A673 (cell line): ENCODE data around the gene KRT38. TPM values are rescaled to one million over a fixed set of nuclear protein-coding genes. Genes with fewer than 3 reads are reported as not detected.

ENCODE experiments used
- BruUV-seq: library from RNA; stranded (reverse); fragments of 400-500 nt; replicated peaks from 2 replicates; lab custom pipeline; 2021; lab: Mats Ljungman, UMichigan
- CTCF ChIA-PET: fragments of 300-600 bp; sonication (Branson Sonifier 250); formaldehyde crosslinking; loops from one replicate; lab custom pipeline; 2022; ENCODE audit warnings: antibody characterized with exemption; lab: Charles Lee
- POLR2A ChIA-PET: fragments of 300-600 bp; sonication (Branson Sonifier 250); formaldehyde crosslinking; loops from one replicate; lab custom pipeline; 2022; ENCODE audit warnings: antibody characterized with exemption; ENCODE audit not compliant: low non-redundant PET; lab: Charles Lee
- DNase-seq: peaks from one replicate; pipeline ENCODE4 v3.0.0-alpha.2; 2015; ENCODE audit warnings: low spot score
- H3K27ac ChIP-seq: fragments of 200-600 bp; sonication (generic); 2 replicates; pipeline ENCODE4 v1.5.1; 2016; ENCODE audit warnings: mixed run types, low read depth, mild to moderate bottlenecking, mixed read lengths, antibody characterized with exemption, low read length; ENCODE audit not compliant: poor library complexity, severe bottlenecking
- H3K27me3 ChIP-seq: fragments of 200-600 bp; sonication (generic); replicated peaks from 2 replicates; pipeline ENCODE4 v1.6.1; 2017; ENCODE audit warnings: mixed run types, low read depth, mild to moderate bottlenecking, mixed read lengths, antibody characterized with exemption, low read length; ENCODE audit not compliant: insufficient read depth, poor library complexity
- H3K36me3 ChIP-seq: fragments of 200-600 bp; sonication (generic); 2 replicates; pipeline ENCODE4 v1.6.1; 2016; ENCODE audit warnings: mixed run types, mild to moderate bottlenecking, mixed read lengths, antibody characterized with exemption, low read length; ENCODE audit not compliant: insufficient read depth, poor library complexity, severe bottlenecking
- H3K4me1 ChIP-seq: fragments of 200-600 bp; sonication (generic); 2 replicates; pipeline ENCODE4 v1.6.1; 2017; ENCODE audit warnings: mixed run types, mild to moderate bottlenecking, mixed read lengths, antibody characterized with exemption, low read length; ENCODE audit not compliant: insufficient read depth, poor library complexity, severe bottlenecking
- H3K4me3 ChIP-seq: fragments of 200-600 bp; sonication (generic); 2 replicates; pipeline ENCODE4 v1.5.1; 2016; ENCODE audit warnings: low read depth, mixed run types, mild to moderate bottlenecking, mixed read lengths, low read length; ENCODE audit not compliant: poor library complexity, severe bottlenecking
- H3K9me3 ChIP-seq: fragments of 200-600 bp; sonication (generic); 2 replicates; pipeline ENCODE4 v1.6.1; 2016; ENCODE audit warnings: mixed run types, low read depth, mild to moderate bottlenecking, mixed read lengths, antibody characterized with exemption, low read length; ENCODE audit not compliant: poor library complexity, severe bottlenecking
- EZH2 ChIP-seq: fragments of 200-600 bp; sonication (generic); IDR thresholded peaks from 2 replicates; pipeline ENCODE4 v1.6.1; 2017; ENCODE audit warnings: borderline replicate concordance, low read depth, mild to moderate bottlenecking, mixed read lengths, antibody characterized with exemption, low read length; ENCODE audit not compliant: poor library complexity, severe bottlenecking
- intact Hi-C: fragments of 100-400 bp; cut with micrococcal nuclease; formaldehyde crosslinking; loops from one replicate; pipeline ENCODE4 v1.10.0; 2022; ENCODE audit not compliant: unreplicated experiment
- total RNA-seq: library from RNA; stranded (reverse); gene quantifications from 2 replicates; pipeline ENCODE4 v1.2.3, GENCODE V29; 2021
- TF ChIP-seq, protein P1 (sequence below): fragments of 300-800, 200-600 bp; sonication (generic); conservative IDR thresholded peaks from 2 replicates; pipeline ENCODE4 v1.5.1; 2017; ENCODE audit warnings: low read depth, mild to moderate bottlenecking, antibody characterized with exemption, low read length, moderate library complexity, mixed read lengths

The KRT38 gene
- total RNA-seq, 1 experiment from 2014 or later, result not detected

GRCh38 chr17:41444186-41444585 lies 3.4 kb upstream of the KRT38 start:
- no peak for DNase-seq
- H3K4me3 ChIP-seq, result no peak overlapping the region
- intact Hi-C loops, result no loop called here
- ChIA-PET CTCF (no interaction called here), POLR2A (no interaction called here)
- no peak overlapping the region for H3K27ac ChIP-seq
- BruUV-seq, result no TSS peak
- no peaks in the 10 kb centered on the region for H3K36me3 ChIP-seq
- no peaks in the 10 kb centered on the region for H3K27me3 ChIP-seq
- H3K4me1 ChIP-seq, result no peaks in the 10 kb centered on the region
- no peaks in the 10 kb centered on the region for H3K9me3 ChIP-seq
- TF ChIP-seq EZH2, result no peak
- TF ChIP-seq, protein P1, sequence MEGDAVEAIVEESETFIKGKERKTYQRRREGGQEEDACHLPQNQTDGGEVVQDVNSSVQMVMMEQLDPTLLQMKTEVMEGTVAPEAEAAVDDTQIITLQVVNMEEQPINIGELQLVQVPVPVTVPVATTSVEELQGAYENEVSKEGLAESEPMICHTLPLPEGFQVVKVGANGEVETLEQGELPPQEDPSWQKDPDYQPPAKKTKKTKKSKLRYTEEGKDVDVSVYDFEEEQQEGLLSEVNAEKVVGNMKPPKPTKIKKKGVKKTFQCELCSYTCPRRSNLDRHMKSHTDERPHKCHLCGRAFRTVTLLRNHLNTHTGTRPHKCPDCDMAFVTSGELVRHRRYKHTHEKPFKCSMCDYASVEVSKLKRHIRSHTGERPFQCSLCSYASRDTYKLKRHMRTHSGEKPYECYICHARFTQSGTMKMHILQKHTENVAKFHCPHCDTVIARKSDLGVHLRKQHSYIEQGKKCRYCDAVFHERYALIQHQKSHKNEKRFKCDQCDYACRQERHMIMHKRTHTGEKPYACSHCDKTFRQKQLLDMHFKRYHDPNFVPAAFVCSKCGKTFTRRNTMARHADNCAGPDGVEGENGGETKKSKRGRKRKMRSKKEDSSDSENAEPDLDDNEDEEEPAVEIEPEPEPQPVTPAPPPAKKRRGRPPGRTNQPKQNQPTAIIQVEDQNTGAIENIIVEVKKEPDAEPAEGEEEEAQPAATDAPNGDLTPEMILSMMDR, result no peak

DNA sequence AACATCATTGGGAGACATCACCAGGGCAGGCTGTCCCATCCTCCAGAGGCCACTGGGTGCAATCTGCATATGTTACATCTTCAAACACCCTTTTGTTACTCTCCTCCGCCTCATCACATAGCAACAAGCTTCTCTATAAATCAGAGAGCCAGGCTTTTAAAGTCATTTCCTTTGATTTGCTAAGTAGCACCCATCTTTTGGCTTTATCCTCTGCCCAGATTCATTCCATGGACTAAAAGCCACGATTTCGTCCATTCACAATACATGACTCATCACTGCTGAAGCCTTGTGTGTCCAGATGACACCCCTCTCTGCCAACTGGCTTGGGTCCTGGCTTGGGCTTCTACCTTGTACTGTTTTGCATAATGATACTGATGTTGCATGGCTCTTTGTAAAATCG lies 2.0 kb upstream of the KRT38 start:
- H3K36me3 ChIP-seq, result no peaks in the 10 kb centered on the region
- intact Hi-C loops, result no loop called here
- POLR2A ChIA-PET, result no interaction called here

DNA sequence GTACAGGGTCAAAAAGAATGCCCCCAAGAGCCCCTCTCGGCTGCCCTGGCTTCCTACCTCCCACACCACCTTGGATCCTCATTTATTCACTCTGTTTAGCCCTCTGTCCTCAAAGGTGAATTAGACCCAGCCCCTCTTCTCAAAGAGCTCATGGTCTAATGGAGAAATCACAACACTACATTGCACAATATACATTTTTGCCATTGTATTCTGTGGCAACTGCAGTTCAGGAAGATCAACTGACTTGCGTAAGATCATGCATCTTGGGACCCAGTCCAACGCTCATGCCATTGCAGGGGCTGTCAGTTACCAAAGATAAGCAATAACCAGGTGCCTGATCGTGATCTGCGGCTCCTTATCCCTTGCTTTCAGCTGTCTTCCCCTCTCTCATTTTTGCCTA lies 1.4 kb downstream of the KRT38 start:
- no peak for TF ChIP-seq EZH2
- TF ChIP-seq, protein P1, result no peak
- intact Hi-C loops, result loop anchor here (1.0 kb wide), 1 partner anchor 16 kb away; no protein-coding TSS in a partner anchor
- DNase-seq, result no peak
- Histone ChIP-seq H3K4me1 (no peaks in the 10 kb centered on the region), H3K36me3 (no peaks in the 10 kb centered on the region), H3K27me3 (no peaks in the 10 kb centered on the region), H3K27ac (no peak overlapping the region), H3K9me3 (no peaks in the 10 kb centered on the region), H3K4me3 (no peak overlapping the region)
- POLR2A ChIA-PET, result no interaction called here
- BruUV-seq, result no TSS peak
- CTCF ChIA-PET, result no interaction called here

More for the DNA sequence above, 2.0 kb upstream of the KRT38 start:
- H3K27me3 ChIP-seq, result no peaks in the 10 kb centered on the region
- H3K4me3 ChIP-seq, result no peak overlapping the region
- no peak overlapping the region for H3K27ac ChIP-seq
- TF ChIP-seq, protein P1, result no peak
- TF ChIP-seq EZH2, result no peak
- no peaks in the 10 kb centered on the region for H3K4me1 ChIP-seq
- H3K9me3 ChIP-seq, result no peaks in the 10 kb centered on the region
- BruUV-seq, result no TSS peak
- no peak for DNase-seq
- CTCF ChIA-PET, result no interaction called here
